Measurements from ENCODE around the gene ZBTB32.

DNA sequence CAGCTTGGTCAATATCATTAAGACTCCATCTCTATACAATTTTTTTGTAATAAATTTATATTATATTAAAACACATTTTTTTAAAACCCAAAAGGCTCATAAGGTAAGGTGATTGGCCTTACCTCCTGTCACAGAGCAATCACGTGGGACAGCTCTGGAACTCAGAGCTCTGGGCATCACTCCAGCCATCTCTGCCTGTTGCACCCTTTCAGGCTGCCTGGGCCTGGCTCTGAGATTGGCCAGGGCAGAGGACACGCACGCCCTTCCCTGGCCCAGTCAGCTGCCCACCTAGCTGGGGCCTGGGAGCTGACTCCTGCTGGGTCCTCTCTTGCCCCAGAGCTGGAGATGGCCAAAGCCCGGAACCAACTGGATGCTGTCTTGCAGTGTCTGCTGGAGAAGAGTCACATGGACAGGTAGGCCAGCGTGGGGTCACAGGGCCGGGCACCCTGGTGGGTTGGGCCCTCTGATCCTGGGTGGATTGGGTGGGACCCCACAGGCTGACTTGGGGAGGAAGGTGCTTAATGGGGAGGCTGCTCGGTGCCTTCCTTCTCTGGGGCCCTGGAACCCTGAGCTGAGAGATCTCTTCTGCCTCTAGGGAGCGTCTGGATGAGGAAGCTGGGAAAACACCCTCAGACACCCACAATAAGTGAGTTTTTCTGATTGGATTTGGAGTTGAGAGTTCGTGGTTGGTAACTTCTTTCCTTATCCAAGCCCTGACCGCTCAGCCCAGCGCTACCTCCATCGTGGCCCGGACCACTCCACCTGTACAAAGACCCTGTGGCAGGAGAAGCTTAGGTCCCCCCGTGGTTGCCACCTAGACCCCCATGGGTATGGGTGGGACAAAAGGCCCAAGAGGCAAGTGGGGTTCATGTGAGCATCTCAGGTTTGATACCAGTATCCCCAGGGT lies 47.7 kb downstream of the ZBTB32 start:
- no peak for TF ChIP-seq EZH2 (IDR thresholded peaks at IDR 0.05; ENCODE audit: low read depth)
- TF ChIP-seq, protein P1, sequence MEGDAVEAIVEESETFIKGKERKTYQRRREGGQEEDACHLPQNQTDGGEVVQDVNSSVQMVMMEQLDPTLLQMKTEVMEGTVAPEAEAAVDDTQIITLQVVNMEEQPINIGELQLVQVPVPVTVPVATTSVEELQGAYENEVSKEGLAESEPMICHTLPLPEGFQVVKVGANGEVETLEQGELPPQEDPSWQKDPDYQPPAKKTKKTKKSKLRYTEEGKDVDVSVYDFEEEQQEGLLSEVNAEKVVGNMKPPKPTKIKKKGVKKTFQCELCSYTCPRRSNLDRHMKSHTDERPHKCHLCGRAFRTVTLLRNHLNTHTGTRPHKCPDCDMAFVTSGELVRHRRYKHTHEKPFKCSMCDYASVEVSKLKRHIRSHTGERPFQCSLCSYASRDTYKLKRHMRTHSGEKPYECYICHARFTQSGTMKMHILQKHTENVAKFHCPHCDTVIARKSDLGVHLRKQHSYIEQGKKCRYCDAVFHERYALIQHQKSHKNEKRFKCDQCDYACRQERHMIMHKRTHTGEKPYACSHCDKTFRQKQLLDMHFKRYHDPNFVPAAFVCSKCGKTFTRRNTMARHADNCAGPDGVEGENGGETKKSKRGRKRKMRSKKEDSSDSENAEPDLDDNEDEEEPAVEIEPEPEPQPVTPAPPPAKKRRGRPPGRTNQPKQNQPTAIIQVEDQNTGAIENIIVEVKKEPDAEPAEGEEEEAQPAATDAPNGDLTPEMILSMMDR (conservative IDR thresholded peaks at IDR 0.05) = no peak
